ENCODE results near the gene GHR. TPM values are rescaled to one million over a fixed set of nuclear protein-coding genes. Genes with fewer than 3 reads are reported as not detected.

Gene GHR
- total RNA-seq, 3 donors from 2014 or later (not counting 1 experiment from before 2014, with no cell fraction given), result not detected

DNA sequence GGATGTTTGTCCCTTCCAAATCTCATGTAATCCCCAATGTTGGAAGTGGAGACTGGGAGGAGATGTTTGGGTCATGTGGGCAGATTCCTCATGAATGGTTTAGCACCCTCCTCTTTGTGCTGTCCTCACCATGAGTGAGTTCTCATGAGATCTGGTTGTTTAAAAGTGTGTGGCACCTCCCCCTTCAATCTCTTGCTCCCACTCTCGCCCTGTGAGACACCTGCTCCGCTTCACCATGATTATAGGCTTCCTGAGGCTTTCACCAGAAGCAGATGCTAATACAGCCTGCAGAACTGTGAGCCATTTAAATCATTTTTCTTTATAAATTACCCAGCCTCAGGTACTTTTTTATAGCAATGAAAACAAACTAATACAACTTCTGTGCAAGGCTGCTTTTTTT lies 206.0 kb downstream of the GHR start:
- H3K9me3 Mint-ChIP-seq, result no peaks in the 10 kb centered on the region

GRCh38 chr5:42631241-42631640 lies 208.0 kb downstream of the GHR start:
- no peak overlapping the region for H3K4me3 ChIP-seq (ENCODE audit: low read length)
- TF ChIP-seq CTCF (IDR thresholded peaks at IDR 0.05), result no peak
- H3K36me3 ChIP-seq (ENCODE audit: control insufficient read depth, insufficient read depth, low read length), result no peaks in the 10 kb centered on the region
- Mint-ChIP-seq H3K4me1 (no peaks in the 10 kb centered on the region), H3K27ac (no peak overlapping the region), H3K36me3 (no peaks in the 10 kb centered on the region), H3K9me3 (no peaks in the 10 kb centered on the region), H3K4me3 (no peak overlapping the region), H3K27me3 (ENCODE audit: low read depth in 2 of 2) (peaks cover 0 to 3% of the 10 kb centered on the region in 2 donors)
- DNase-seq, result no peak
- no peaks in the 10 kb centered on the region for H3K4me1 ChIP-seq (ENCODE audit: control insufficient read depth, insufficient read depth, low read length)
- H3K27ac ChIP-seq (ENCODE audit: low read length), result no peak overlapping the region
- no peaks in the 10 kb centered on the region for H3K27me3 ChIP-seq (ENCODE audit: control insufficient read depth, insufficient read depth, low read length)
- no peaks in the 10 kb centered on the region for H3K9me3 ChIP-seq (ENCODE audit: control insufficient read depth, insufficient read depth, low read length)
- intact Hi-C loops (cut with micrococcal nuclease), result no loop called here
- 68% methylated on average over 5 of the region's 5 CpGs for WGBS (ENCODE audit: insufficient coverage)
- no peak for ATAC-seq

More for the DNA sequence above, 206.0 kb downstream of the GHR start:
- intact Hi-C loops (cut with micrococcal nuclease), result no loop called here
- no peaks in the 10 kb centered on the region for H3K27me3 ChIP-seq (ENCODE audit: control insufficient read depth, insufficient read depth, low read length)
- no peak overlapping the region for H3K27ac Mint-ChIP-seq
- TF ChIP-seq CTCF (IDR thresholded peaks at IDR 0.05), result no peak
- no peaks in the 10 kb centered on the region for H3K9me3 ChIP-seq (ENCODE audit: control insufficient read depth, insufficient read depth, low read length)
- peaks cover 0 to 3% of the 10 kb centered on the region in 2 donors for H3K27me3 Mint-ChIP-seq (ENCODE audit: low read depth in 2 of 2)
- ATAC-seq (no peak), DNase-seq (no peak)
- H3K27ac ChIP-seq (ENCODE audit: low read length), result no peak overlapping the region
- H3K36me3 ChIP-seq (ENCODE audit: control insufficient read depth, insufficient read depth, low read length), result no peaks in the 10 kb centered on the region
- no peaks in the 10 kb centered on the region for H3K36me3 Mint-ChIP-seq
- no peak overlapping the region for H3K4me3 ChIP-seq (ENCODE audit: low read length)
- no peak overlapping the region for H3K4me3 Mint-ChIP-seq
- no peaks in the 10 kb centered on the region for H3K4me1 ChIP-seq (ENCODE audit: control insufficient read depth, insufficient read depth, low read length)
- H3K4me1 Mint-ChIP-seq, result no peaks in the 10 kb centered on the region
- 85% methylated on average over 2 of the region's 2 CpGs for WGBS (ENCODE audit: insufficient coverage)

- Mint-ChIP-seq H3K9me3 (no peaks in the 10 kb centered on the region), H3K27ac (no peak overlapping the region), H3K4me3 (no peak overlapping the region), H3K4me1 (no peaks in the 10 kb centered on the region), H3K36me3 (no peaks in the 10 kb centered on the region), H3K27me3 (ENCODE audit: low read depth in 2 of 2) (peaks cover 0 to 3% of the 10 kb centered on the region in 2 donors)
- intact Hi-C loops (cut with micrococcal nuclease), result no loop called here
- ATAC-seq (no peak), DNase-seq (no peak)
- no peak overlapping the region for H3K4me3 ChIP-seq (ENCODE audit: low read length)
- no peak for TF ChIP-seq CTCF (IDR thresholded peaks at IDR 0.05)
- no peaks in the 10 kb centered on the region for H3K27me3 ChIP-seq (ENCODE audit: control insufficient read depth, insufficient read depth, low read length)
- H3K9me3 ChIP-seq (ENCODE audit: control insufficient read depth, insufficient read depth, low read length), result no peaks in the 10 kb centered on the region
- H3K4me1 ChIP-seq (ENCODE audit: control insufficient read depth, insufficient read depth, low read length), result no peaks in the 10 kb centered on the region
- H3K27ac ChIP-seq (ENCODE audit: low read length), result no peak overlapping the region
- H3K36me3 ChIP-seq (ENCODE audit: control insufficient read depth, insufficient read depth, low read length), result no peaks in the 10 kb centered on the region
- WGBS (ENCODE audit: insufficient coverage), result 43% methylated on average over 1 of the region's 1 CpG
These were observed 209.2 kb downstream of the GHR start for GRCh38 chr5:42632354-42632900.

DNA sequence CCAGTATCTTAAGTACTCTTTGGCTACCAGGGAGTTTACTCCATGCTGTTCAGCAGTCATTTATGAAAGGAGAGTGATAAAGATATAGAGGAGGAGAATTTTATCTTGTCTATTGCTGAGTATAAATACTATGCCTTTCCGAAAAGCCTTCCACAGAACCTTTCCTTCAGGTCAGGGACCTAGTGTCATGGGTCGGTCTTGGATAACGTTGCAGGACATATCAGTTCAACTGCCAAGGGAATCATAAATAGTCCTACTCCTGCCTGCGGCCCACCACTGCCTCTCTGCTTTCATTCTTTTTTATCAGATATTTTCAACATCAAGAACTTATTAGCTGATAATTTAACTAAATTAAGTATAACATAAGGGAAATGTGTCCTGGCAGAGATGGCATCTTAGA lies 211.3 kb downstream of the GHR start:
- TF ChIP-seq CTCF (IDR thresholded peaks at IDR 0.05), result no peak
- Histone ChIP-seq H3K27me3 (ENCODE audit: control insufficient read depth, insufficient read depth, low read length) (no peaks in the 10 kb centered on the region), H3K4me1 (ENCODE audit: control insufficient read depth, insufficient read depth, low read length) (no peaks in the 10 kb centered on the region), H3K9me3 (ENCODE audit: control insufficient read depth, insufficient read depth, low read length) (no peaks in the 10 kb centered on the region), H3K4me3 (ENCODE audit: low read length) (no peak overlapping the region), H3K27ac (ENCODE audit: low read length) (no peak overlapping the region), H3K36me3 (ENCODE audit: control insufficient read depth, insufficient read depth, low read length) (no peaks in the 10 kb centered on the region)
- Mint-ChIP-seq H3K9me3 (no peaks in the 10 kb centered on the region), H3K4me3 (no peak overlapping the region), H3K27me3 (ENCODE audit: low read depth in 2 of 2) (peaks cover 3% of the 10 kb centered on the region in 2 donors), H3K4me1 (no peaks in the 10 kb centered on the region), H3K36me3 (no peaks in the 10 kb centered on the region), H3K27ac (no peak overlapping the region)
- no peak for ATAC-seq
- intact Hi-C loops (cut with micrococcal nuclease), result no loop called here
- 95% methylated on average over 3 of the region's 4 CpGs for WGBS (ENCODE audit: insufficient coverage)
- DNase-seq, result no peak
